GM12874 (cell line): ENCODE data around the gene HS3ST6.

Experiments used
- CTCF ChIP-seq: IDR thresholded peaks from 2 replicates; pipeline ENCODE4 v1.5.1; 2011; ENCODE audit warnings: low read depth, mild to moderate bottlenecking, control low read depth, low read length, moderate library complexity; ENCODE audit not compliant: insufficient read depth

The HS3ST6 gene

GRCh38 chr16:1908184-1908583 is 10.0 kb downstream of the HS3ST6 start:
- no peak for TF ChIP-seq CTCF

GRCh38 chr16:1907226-1907860 is 10.9 kb downstream of the HS3ST6 start:
- no peak for TF ChIP-seq CTCF

GRCh38 chr16:1906846-1907165 is 11.4 kb downstream of the HS3ST6 start:
- no peak for TF ChIP-seq CTCF

DNA sequence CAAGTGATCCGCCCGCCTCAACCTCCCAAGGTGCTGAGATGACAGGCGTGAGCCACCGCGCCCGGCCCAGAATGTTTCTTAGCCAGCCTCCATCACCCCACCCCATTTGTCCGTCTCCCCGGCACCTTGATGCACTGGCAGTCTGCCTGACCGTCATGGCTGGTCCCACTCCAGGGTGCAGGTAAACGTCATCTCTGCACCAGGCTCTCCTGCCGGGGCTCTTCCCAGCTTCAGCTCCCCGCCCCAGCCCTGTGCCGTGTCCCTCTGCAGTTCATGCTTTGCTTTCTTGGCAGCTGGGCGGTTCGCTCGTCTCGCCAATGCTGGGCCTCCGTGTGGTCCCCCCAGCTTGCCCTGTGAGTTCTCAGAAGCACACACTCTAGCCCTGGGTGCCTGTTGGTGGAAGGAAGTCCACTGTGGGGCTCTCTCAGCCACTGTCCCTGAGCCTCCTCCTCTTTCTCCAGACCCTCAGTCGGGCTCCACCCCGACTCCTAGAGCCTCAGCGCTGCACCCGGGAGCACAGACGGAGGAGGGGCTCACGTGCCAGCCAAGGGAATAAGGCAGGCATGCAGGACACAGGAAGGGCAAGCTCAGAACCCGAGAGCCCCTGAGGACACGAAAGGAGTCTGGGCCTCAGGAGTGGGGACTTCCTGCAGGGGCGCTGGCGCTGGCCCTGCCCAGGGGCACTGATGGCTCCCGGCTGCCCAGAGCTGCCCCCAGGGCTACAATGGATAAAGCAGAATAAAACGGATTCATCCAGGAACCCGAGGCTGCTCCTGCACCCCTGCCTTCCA is 12.0 kb downstream of the HS3ST6 start:
- TF ChIP-seq CTCF, result no peak

DNA sequence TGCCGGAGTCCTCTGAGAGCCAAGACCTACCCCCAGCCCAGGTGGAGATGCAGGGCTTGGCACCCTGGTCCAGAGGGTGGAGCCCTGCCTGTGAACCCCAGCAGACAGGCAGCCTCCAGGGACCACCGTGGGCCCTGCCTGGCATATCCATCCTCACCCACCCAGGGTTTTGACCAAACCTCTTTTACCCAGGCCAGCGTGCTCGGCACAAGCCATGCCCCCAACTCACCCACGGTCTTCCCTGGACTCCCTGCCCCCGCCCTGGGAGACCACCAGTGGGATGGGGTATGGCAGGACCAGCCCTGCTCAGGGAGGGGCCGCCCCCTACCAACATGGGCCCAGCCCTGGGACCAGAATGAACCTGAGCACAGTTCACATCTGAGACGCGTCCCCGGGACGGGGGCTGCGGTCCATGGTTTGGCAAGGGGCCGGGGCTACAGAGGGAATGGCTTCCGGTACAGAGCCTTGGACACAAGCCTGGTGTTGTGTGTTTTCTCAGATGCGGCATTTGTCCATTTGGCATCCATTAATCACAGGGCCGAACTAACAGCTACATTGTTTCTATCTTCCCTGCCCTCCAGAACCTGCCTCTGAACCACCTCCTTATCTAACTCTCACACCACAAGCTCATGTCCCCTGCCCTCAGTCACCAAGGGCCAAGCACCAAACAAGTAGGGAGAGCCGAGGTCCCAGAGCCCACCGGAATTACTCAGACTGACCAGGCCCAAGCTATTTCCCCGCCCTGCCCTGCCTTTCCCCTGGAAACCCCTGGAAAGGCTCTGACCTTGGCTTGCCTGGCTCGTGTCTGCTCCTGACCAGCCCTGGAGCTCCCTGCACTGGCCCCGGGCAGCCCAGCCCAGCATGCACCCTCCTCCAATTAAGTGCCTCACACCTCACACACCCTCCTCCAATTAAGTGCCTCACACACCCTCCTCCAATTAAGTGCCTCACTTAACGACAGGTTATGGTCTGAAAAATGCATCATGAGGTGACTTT is 14.1 kb downstream of the HS3ST6 start:
- TF ChIP-seq CTCF, result no peak

DNA sequence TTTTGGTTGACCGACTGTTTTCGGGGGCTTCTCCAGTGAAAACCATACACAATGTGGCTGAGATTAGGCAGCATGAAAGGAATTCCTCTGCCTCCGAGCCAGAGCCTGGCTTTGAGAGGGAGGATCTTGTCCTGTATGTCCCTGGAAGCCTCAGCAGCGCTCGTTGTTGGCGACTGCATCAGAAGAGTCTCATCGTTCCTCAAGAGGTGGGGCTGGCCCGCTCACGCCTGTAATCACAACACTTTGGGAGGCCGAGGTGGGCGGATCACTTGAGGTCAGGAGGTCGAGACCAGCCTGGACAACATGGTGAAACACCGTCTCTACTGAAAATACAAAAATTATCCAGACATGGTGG is 15.0 kb downstream of the HS3ST6 start:
- no peak for TF ChIP-seq CTCF
